GM12878 (cell line): Measurements from ENCODE around the gene PPWD1. TPM values are rescaled to one million over a fixed set of nuclear protein-coding genes. Genes with fewer than 3 reads are reported as not detected.

Source experiments
- BACH1 ChIP-seq: fragments of 450-650 bp; IDR thresholded peaks from 2 replicates; pipeline ENCODE4 v1.6.1; 2017; ENCODE audit warnings: mild to moderate bottlenecking, borderline replicate concordance
- BRCA1 ChIP-seq: IDR thresholded peaks from 2 replicates; pipeline ENCODE4 v1.6.1; 2011; ENCODE audit warnings: low read depth, low read length, improper control_type of control experiment
- CEBPB ChIP-seq, 2 experiments: fragments of 150-350 bp in 1 of 2; IDR thresholded peaks; 2 replicates each; pipeline ENCODE4 v1.6.1; 2012 to 2014; ENCODE audit warnings: low read depth in 2 of 2, low read length in 2 of 2, borderline replicate concordance in 1 of 2, inconsistent platforms in 1 of 2
- CHD2 ChIP-seq: IDR thresholded peaks from 2 replicates; pipeline ENCODE4 v1.6.1; 2011; ENCODE audit warnings: low read depth, low read length, improper control_type of control experiment, borderline replicate concordance
- IKZF1 ChIP-seq: fragments of 450-650 bp; conservative IDR thresholded peaks from 2 replicates; pipeline ENCODE4 v1.6.1; 2017; ENCODE audit warnings: antibody characterized with exemption, mild to moderate bottlenecking
- KDM1A ChIP-seq: fragments of 200-600 bp; sonication (generic); IDR thresholded peaks from 2 replicates; pipeline ENCODE4 v1.6.1; 2016; ENCODE audit warnings: borderline replicate concordance
- MEF2A ChIP-seq: IDR thresholded peaks from 2 replicates; pipeline ENCODE4 v1.6.1; 2011; ENCODE audit warnings: low read depth, mild to moderate bottlenecking, low read length, moderate library complexity; ENCODE audit not compliant: insufficient read depth
- NR2F1 ChIP-seq: fragments of 450-650 bp; conservative IDR thresholded peaks from 2 replicates; pipeline ENCODE4 v1.6.1; 2017; ENCODE audit warnings: mild to moderate bottlenecking
- POLR2AphosphoS5 ChIP-seq: IDR thresholded peaks from 2 replicates; pipeline ENCODE4 v1.6.1; 2011; ENCODE audit warnings: mild to moderate bottlenecking, low read length, inconsistent platforms
- POU2F2 ChIP-seq: IDR thresholded peaks from 3 replicates; pipeline ENCODE4 v1.6.1; 2011; ENCODE audit warnings: low read depth, mild to moderate bottlenecking, low read length, borderline replicate concordance
- RFX5 ChIP-seq: IDR thresholded peaks from 2 replicates; pipeline ENCODE4 v1.6.1; 2011; ENCODE audit warnings: low read depth, low read length, improper control_type of control experiment
- TARDBP ChIP-seq: IDR thresholded peaks from 2 replicates; pipeline ENCODE4 v1.6.1; 2016; ENCODE audit warnings: borderline replicate concordance
- TCF12 ChIP-seq: IDR thresholded peaks from 2 replicates; pipeline ENCODE4 v1.6.1; 2011; ENCODE audit warnings: low read depth, mild to moderate bottlenecking, low read length
- TCF7 ChIP-seq: IDR thresholded peaks from 2 replicates; pipeline ENCODE4 v1.6.1; 2014; ENCODE audit warnings: antibody characterized with exemption, borderline replicate concordance
- WRNIP1 ChIP-seq: IDR thresholded peaks from 2 replicates; pipeline ENCODE4 v1.6.1; 2011; ENCODE audit warnings: low read depth, low read length, improper control_type of control experiment, borderline replicate concordance
- polyA plus RNA-seq, 11 experiments: library from polyadenylated mRNA; depleted of rRNA in 4 of 11; unstranded in 6 of 11; stranded (reverse) in 5 of 11; fragments of >200 nt; fragmentation: Nextera tagmentation in 4 of 11; fragmentation: Illumina TruSeq in 1 of 11; extraction: Ambion mirVana in 4 of 11; extraction: Trizol in 1 of 11; gene quantifications; 1 replicate in 1 of 11; 2 replicates in 10 of 11; pipeline versions ENCODE4 v1.2.1 to v1.2.3, GENCODE V29; 2011 to 2016; ENCODE audit warnings: inconsistent platforms in 2 of 11, missing spikeins in 2 of 11, low read depth in 1 of 11
- total RNA-seq, 4 experiments: library from RNA; depleted of rRNA in 3 of 4; stranded (reverse); fragments of >200 nt in 3 of 4; fragmentation: Illumina TruSeq in 1 of 4; extraction: Trizol in 1 of 4; gene quantifications; 2 replicates each; pipeline versions ENCODE4 v1.2.1 to v1.2.3, GENCODE V29; 2013 to 2021
- TF ChIP-seq, protein P1 (sequence below): fragments of 450-650 bp; conservative IDR thresholded peaks from 2 replicates; pipeline ENCODE4 v1.6.1; 2017; ENCODE audit warnings: mild to moderate bottlenecking, moderate library complexity
- TF ChIP-seq, protein P2 (sequence below): fragments of 450-650 bp; formaldehyde crosslinking; IDR thresholded peaks from 2 replicates; pipeline ENCODE4 v1.4.0; 2020; ENCODE audit warnings: mild to moderate bottlenecking, moderate library complexity
- TF ChIP-seq, protein P3 (sequence below): IDR thresholded peaks from 2 replicates; pipeline ENCODE4 v1.6.1; 2012; ENCODE audit warnings: mild to moderate bottlenecking, low read depth, low read length

The PPWD1 gene
- total and polyA plus RNA-seq, 10 of the 15 experiments (the other 5 are each of a cell fraction or from before 2014, with no cell fraction given), result 18.0 to 53.9 (median 43.2) TPM

DNA sequence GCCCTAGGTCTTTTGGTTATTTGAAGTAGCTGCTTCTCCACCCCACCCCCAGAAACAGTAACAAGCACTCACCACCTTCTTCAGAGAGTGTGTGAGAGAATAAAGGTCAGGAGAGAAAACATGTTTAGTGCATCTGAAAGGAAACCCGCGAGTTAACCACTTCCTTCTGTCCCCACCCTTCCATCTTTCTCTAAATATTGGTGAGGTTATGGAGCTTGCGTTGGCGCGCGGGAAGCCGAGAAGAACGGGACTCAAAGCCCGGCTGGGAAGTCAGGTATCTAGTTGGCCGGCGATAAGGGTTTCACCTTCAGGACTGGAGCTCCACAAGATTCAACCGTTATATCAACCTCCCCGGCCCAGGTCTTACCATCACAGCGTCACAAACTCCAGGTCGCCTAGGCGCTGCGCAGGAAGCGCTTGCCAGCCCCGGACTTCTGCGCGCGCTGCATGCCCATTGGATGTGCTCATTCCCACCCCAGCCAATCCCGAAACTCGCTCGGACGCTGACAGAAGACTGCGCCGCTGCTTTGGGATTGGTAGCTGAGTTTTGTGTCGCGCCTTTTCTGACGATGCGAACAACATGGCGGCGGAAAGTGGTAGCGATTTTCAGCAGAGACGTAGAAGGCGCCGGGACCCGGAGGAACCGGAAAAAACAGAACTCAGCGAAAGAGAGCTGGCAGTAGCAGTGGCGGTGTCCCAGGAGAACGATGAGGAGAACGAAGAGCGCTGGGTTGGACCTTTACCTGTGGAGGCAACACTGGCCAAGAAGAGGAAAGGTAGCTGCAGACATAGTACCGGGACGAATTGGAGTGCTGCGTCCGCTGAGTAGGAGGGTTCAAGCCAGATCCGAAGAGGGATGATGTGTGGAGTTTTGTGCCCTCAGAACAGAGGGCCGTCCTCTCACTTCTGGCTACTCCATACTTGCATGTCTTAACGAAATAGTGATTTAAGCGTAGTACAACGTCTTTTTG, at the start of gene PPWD1, which contains the start of gene CENPK (continued):
- TF ChIP-seq NR2F1 (no peak), MEF2A (0 out of 2 replicates have a peak, but pooled peaks have one; percentile 29), WRNIP1 (no peak), CEBPB (IDR thresholded peaks at IDR 0.05; ENCODE audit: borderline replicate concordance in 1 of 2, low read depth in 2 of 2, low read length in 2 of 2) (no peak), RFX5 (peak; percentile 87; the same call in 1 of the 2 replicates), BRCA1 (no peak), BACH1 (no peak), IKZF1 (peak; percentile 44), POLR2AphosphoS5 (peak; percentile 90), TCF7 (no peak), CHD2 (peak; percentile 94), TCF12 (no peak), POU2F2 (peak; percentile 70), TARDBP (0 out of 2 replicates have a peak, but pooled peaks have one; percentile 50), KDM1A (no peak)
- TF ChIP-seq, protein P1, sequence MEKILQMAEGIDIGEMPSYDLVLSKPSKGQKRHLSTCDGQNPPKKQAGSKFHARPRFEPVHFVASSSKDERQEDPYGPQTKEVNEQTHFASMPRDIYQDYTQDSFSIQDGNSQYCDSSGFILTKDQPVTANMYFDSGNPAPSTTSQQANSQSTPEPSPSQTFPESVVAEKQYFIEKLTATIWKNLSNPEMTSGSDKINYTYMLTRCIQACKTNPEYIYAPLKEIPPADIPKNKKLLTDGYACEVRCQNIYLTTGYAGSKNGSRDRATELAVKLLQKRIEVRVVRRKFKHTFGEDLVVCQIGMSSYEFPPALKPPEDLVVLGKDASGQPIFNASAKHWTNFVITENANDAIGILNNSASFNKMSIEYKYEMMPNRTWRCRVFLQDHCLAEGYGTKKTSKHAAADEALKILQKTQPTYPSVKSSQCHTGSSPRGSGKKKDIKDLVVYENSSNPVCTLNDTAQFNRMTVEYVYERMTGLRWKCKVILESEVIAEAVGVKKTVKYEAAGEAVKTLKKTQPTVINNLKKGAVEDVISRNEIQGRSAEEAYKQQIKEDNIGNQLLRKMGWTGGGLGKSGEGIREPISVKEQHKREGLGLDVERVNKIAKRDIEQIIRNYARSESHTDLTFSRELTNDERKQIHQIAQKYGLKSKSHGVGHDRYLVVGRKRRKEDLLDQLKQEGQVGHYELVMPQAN, result peak; percentile 98
- TF ChIP-seq, protein P2, sequence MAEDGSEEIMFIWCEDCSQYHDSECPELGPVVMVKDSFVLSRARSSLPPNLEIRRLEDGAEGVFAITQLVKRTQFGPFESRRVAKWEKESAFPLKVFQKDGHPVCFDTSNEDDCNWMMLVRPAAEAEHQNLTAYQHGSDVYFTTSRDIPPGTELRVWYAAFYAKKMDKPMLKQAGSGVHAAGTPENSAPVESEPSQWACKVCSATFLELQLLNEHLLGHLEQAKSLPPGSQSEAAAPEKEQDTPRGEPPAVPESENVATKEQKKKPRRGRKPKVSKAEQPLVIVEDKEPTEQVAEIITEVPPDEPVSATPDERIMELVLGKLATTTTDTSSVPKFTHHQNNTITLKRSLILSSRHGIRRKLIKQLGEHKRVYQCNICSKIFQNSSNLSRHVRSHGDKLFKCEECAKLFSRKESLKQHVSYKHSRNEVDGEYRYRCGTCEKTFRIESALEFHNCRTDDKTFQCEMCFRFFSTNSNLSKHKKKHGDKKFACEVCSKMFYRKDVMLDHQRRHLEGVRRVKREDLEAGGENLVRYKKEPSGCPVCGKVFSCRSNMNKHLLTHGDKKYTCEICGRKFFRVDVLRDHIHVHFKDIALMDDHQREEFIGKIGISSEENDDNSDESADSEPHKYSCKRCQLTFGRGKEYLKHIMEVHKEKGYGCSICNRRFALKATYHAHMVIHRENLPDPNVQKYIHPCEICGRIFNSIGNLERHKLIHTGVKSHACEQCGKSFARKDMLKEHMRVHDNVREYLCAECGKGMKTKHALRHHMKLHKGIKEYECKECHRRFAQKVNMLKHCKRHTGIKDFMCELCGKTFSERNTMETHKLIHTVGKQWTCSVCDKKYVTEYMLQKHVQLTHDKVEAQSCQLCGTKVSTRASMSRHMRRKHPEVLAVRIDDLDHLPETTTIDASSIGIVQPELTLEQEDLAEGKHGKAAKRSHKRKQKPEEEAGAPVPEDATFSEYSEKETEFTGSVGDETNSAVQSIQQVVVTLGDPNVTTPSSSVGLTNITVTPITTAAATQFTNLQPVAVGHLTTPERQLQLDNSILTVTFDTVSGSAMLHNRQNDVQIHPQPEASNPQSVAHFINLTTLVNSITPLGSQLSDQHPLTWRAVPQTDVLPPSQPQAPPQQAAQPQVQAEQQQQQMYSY (CRISPR knock-in tag), result no peak
- TF ChIP-seq, protein P3, sequence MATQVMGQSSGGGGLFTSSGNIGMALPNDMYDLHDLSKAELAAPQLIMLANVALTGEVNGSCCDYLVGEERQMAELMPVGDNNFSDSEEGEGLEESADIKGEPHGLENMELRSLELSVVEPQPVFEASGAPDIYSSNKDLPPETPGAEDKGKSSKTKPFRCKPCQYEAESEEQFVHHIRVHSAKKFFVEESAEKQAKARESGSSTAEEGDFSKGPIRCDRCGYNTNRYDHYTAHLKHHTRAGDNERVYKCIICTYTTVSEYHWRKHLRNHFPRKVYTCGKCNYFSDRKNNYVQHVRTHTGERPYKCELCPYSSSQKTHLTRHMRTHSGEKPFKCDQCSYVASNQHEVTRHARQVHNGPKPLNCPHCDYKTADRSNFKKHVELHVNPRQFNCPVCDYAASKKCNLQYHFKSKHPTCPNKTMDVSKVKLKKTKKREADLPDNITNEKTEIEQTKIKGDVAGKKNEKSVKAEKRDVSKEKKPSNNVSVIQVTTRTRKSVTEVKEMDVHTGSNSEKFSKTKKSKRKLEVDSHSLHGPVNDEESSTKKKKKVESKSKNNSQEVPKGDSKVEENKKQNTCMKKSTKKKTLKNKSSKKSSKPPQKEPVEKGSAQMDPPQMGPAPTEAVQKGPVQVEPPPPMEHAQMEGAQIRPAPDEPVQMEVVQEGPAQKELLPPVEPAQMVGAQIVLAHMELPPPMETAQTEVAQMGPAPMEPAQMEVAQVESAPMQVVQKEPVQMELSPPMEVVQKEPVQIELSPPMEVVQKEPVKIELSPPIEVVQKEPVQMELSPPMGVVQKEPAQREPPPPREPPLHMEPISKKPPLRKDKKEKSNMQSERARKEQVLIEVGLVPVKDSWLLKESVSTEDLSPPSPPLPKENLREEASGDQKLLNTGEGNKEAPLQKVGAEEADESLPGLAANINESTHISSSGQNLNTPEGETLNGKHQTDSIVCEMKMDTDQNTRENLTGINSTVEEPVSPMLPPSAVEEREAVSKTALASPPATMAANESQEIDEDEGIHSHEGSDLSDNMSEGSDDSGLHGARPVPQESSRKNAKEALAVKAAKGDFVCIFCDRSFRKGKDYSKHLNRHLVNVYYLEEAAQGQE, result no peak
